Skeletal muscle tissue (tissue), 4 donors: ENCODE results near the gene NR5A1. TPM values are rescaled to one million over a fixed set of nuclear protein-coding genes. Genes with fewer than 3 reads are reported as not detected.

ENCODE experiments used
- H3K27ac ChIP-seq: one replicate; pipeline ENCODE4 v1.7.0; 2013; ENCODE audit warnings: mild to moderate bottlenecking, low read depth, low read length, inconsistent platforms
- H3K27me3 ChIP-seq, 3 donors: one replicate each; pipeline ENCODE4 v1.7.0; 2013; ENCODE audit warnings: low read length in 3 of 3; ENCODE audit not compliant: control insufficient read depth in 3 of 3, insufficient read depth in 3 of 3
- H3K36me3 ChIP-seq, 3 donors: one replicate each; pipeline ENCODE4 v1.7.0; 2013; ENCODE audit warnings: low read length in 3 of 3; ENCODE audit not compliant: control insufficient read depth in 3 of 3, insufficient read depth in 3 of 3
- H3K4me1 ChIP-seq, 3 donors: one replicate each; pipeline ENCODE4 v1.7.0; 2013; ENCODE audit warnings: low read length in 3 of 3, mild to moderate bottlenecking in 3 of 3; ENCODE audit not compliant: control insufficient read depth in 3 of 3, insufficient read depth in 3 of 3
- H3K4me3 ChIP-seq, 3 donors: one replicate each; pipeline ENCODE4 v1.7.0; 2013; ENCODE audit warnings: low read length in 3 of 3
- H3K9ac ChIP-seq, 3 donors: one replicate each; pipeline ENCODE4 v1.7.0; 2013; ENCODE audit warnings: low read length in 3 of 3, mild to moderate bottlenecking in 3 of 3, moderate library complexity in 2 of 3, low read depth in 1 of 3
- H3K9me3 ChIP-seq, 3 donors: one replicate each; pipeline ENCODE4 v1.7.0; 2013; ENCODE audit warnings: low read length in 3 of 3; ENCODE audit not compliant: control insufficient read depth in 3 of 3
- total RNA-seq: library from RNA; depleted of rRNA; stranded (reverse); fragments of >200 nt; gene quantifications from one replicate; pipeline ENCODE4 v1.2.3, GENCODE V29; 2014
- donor health status: Osteomylitis.

The NR5A1 gene
- total RNA-seq, 1 donor from 2014 or later: not detected

GRCh38 chr9:124475868-124476690, 31.1 kb downstream of the NR5A1 start:
- Histone ChIP-seq H3K27ac (no peak overlapping the region), H3K4me1 (peaks cover 0 to 2% (median 0%) of the 10 kb centered on the region in 3 donors), H3K9me3 (no peaks in the 10 kb centered on the region), H3K27me3 (peaks cover 42 to 72% (median 66%) of the 10 kb centered on the region in 3 donors), H3K36me3 (no peaks in the 10 kb centered on the region), H3K9ac (no peak overlapping the region), H3K4me3 (no peak overlapping the region)

DNA sequence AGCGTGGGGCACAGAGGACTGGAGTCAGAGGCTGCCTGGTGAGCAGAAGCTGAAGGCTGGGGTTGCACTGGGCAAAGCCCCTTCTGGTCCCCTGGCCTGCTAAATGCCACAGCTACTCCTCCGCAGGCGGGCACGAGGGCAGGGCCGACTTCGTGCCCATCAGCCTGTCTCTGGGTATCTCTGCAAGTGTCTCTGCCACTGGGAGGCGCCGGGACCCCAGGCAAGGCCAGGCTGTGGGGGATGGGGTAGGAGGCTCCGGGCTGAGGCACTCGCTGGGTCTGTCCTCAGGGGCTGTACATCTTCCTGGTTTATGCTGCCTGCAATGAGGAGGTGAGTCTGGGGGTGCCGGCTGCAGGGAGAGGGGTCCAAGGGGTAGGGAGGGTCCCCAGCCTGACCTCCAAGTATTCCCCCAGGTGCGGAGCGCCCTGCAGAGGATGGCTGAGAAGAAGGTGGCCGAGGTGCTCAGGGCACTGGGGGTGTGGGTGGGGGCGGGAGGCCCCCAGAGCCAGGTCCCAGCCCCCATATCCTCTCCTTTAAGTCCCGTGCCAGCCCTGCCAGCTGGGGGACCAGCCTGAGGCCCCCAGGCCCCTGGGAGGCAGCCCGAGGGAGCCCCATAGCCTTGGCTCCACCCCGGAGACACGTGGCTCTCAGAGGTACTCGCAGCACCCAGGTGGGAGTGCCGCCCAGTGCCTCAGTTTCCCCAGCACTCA, 31.9 kb downstream of the NR5A1 start:
- Histone ChIP-seq H3K36me3 (no peaks in the 10 kb centered on the region), H3K4me3 (no peak overlapping the region), H3K27ac (no peak overlapping the region), H3K9ac (no peak overlapping the region), H3K4me1 (peaks cover 0 to 2% (median 0%) of the 10 kb centered on the region in 3 donors), H3K9me3 (no peaks in the 10 kb centered on the region), H3K27me3 (peaks cover 37 to 73% (median 62%) of the 10 kb centered on the region in 3 donors)

DNA sequence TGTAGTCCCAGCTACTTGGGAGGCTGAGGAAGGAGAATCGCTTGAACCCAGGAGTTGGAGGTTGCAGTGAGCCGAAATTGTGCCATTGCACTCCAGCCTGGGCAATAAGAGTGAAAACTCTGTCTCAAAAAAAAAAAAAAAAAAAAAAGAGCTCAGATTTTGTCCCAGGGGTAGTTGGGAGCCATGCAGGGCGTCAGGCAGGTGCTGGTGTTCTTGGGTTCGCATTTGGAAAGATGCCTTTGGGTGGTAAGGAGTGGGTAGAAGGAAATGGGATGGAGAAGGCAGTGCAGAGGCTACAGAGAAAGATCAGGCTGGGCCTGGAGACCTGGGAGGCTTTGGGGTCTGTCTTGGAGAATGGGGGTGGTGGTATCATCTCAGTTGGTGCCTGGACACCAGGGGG, 33.0 kb downstream of the NR5A1 start:
- Histone ChIP-seq H3K27ac (no peak overlapping the region), H3K9me3 (no peaks in the 10 kb centered on the region), H3K9ac (no peak overlapping the region), H3K4me1 (peaks cover 0 to 2% (median 0%) of the 10 kb centered on the region in 3 donors), H3K27me3 (peaks cover 28 to 62% (median 50%) of the 10 kb centered on the region in 3 donors), H3K4me3 (no peak overlapping the region), H3K36me3 (no peaks in the 10 kb centered on the region)

GRCh38 chr9:124473310-124473709, 33.9 kb downstream of the NR5A1 start:
- Histone ChIP-seq H3K27ac (no peak overlapping the region), H3K36me3 (no peaks in the 10 kb centered on the region), H3K9ac (no peak overlapping the region), H3K9me3 (no peaks in the 10 kb centered on the region), H3K4me3 (no peak overlapping the region), H3K4me1 (peaks cover 0 to 1% (median 0%) of the 10 kb centered on the region in 3 donors), H3K27me3 (peaks cover 20 to 53% (median 42%) of the 10 kb centered on the region in 3 donors)

- Histone ChIP-seq H3K9me3 (no peaks in the 10 kb centered on the region), H3K36me3 (no peaks in the 10 kb centered on the region), H3K9ac (peak overlapping the region in 1 of 3 donors; percentile 12), H3K4me3 (no peak overlapping the region), H3K27me3 (peaks cover 17 to 54% (median 39%) of the 10 kb centered on the region in 3 donors), H3K27ac (no peak overlapping the region), H3K4me1 (no peaks in the 10 kb centered on the region)
These were observed 34.4 kb downstream of the NR5A1 start for GRCh38 chr9:124472770-124473169.

DNA sequence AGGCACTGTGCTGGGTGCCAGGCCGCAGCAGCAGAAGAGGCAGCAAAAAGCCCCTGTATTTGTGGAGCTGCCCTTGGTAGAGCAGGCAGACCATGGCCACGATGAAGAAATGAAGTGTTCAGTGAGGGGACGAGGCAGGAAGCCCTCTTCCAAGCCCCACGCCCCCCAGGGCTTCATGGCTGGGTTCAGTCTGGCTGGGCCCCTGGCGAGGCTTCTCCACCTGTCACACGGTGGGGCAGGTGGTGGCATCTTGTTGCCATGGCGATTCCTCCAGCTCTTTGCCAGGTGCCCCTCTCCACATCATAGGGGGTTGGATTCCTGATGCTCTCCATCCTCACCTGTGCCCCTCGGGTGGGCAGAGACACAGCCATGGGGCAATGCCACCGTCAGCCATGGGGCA, 35.4 kb downstream of the NR5A1 start:
- Histone ChIP-seq H3K27ac (no peak overlapping the region), H3K4me1 (no peaks in the 10 kb centered on the region), H3K9ac (no peak overlapping the region), H3K27me3 (peaks cover 16 to 50% (median 37%) of the 10 kb centered on the region in 3 donors), H3K4me3 (no peak overlapping the region), H3K9me3 (no peaks in the 10 kb centered on the region), H3K36me3 (no peaks in the 10 kb centered on the region)

GRCh38 chr9:124470726-124471125, 36.5 kb downstream of the NR5A1 start:
- no peak overlapping the region for H3K4me3 ChIP-seq
- H3K4me1 ChIP-seq: no peaks in the 10 kb centered on the region
- H3K36me3 ChIP-seq: no peaks in the 10 kb centered on the region
- H3K9me3 ChIP-seq: no peaks in the 10 kb centered on the region
- H3K27me3 ChIP-seq: peaks cover 14 to 45% (median 27%) of the 10 kb centered on the region in 3 donors
- H3K27ac ChIP-seq: no peak overlapping the region
- no peak overlapping the region for H3K9ac ChIP-seq

- H3K27me3 ChIP-seq: peaks cover 11 to 40% (median 25%) of the 10 kb centered on the region in 3 donors
- H3K9ac ChIP-seq: no peak overlapping the region
- no peaks in the 10 kb centered on the region for H3K4me1 ChIP-seq
- H3K36me3 ChIP-seq: no peaks in the 10 kb centered on the region
- no peak overlapping the region for H3K27ac ChIP-seq
- H3K4me3 ChIP-seq: no peak overlapping the region
- H3K9me3 ChIP-seq: no peaks in the 10 kb centered on the region
These were observed 36.9 kb downstream of the NR5A1 start for GRCh38 chr9:124470306-124470705.

- H3K9me3 ChIP-seq: no peaks in the 10 kb centered on the region
- no peaks in the 10 kb centered on the region for H3K36me3 ChIP-seq
- H3K27ac ChIP-seq: no peak overlapping the region
- H3K4me1 ChIP-seq: no peaks in the 10 kb centered on the region
- H3K4me3 ChIP-seq: no peak overlapping the region
- peaks cover 15 to 34% (median 21%) of the 10 kb centered on the region in 3 donors for H3K27me3 ChIP-seq
- H3K9ac ChIP-seq: no peak overlapping the region
These were observed 38.0 kb downstream of the NR5A1 start for GRCh38 chr9:124469011-124469832.
